ENCODE data around the gene TK2.
A peak's percentile ranks its signal among the peaks of the same experiment; 100 is the strongest.

- peak in 1 of 2 donors; percentile 69 for TF ChIP-seq POLR2A (IDR thresholded peaks at IDR 0.05)
- no peak for TF ChIP-seq CTCF (IDR thresholded peaks at IDR 0.05)
Observed at GRCh38 chr16:66516808-66517585, 32.9 kb downstream of the TK2 start.

Data from heart left ventricle (tissue), 13 donors.